ENCODE measurements around the gene DCXR. TPM values are rescaled to one million over a fixed set of nuclear protein-coding genes. Genes with fewer than 3 reads are reported as not detected.
A peak's percentile ranks its signal among the peaks of the same experiment; 100 is the strongest.

DCXR gene
- total RNA-seq, 1 donor from 2014 or later, result 19.4 TPM

GRCh38 chr17:82022981-82023446 is 14.5 kb downstream of the DCXR start, which contains the start of gene LRRC45:
Gene LRRC45, plus strand, starts transcription at chr17:82023305. Its CDS starts 339 bp downstream, at chr17:82023644.
- peak; percentile 95 for DNase-seq (ENCODE audit: low read depth)

GRCh38 chr17:82022310-82022980 is 15.1 kb downstream of the DCXR start, which contains the start of gene CENPX:
Gene CENPX, minus strand, starts transcription at chr17:82022878. Its CDS starts 17 bp downstream, at chr17:82022861.
- DNase-seq (ENCODE audit: low read depth), result no peak

GRCh38 chr17:82021900-82022309 is 15.6 kb downstream of the DCXR start:
- no peak for DNase-seq (ENCODE audit: low read depth)

GRCh38 chr17:82021107-82021899 is 16.2 kb downstream of the DCXR start:
- DNase-seq (ENCODE audit: low read depth), result peak; percentile 66

GRCh38 chr17:82020572-82021106 is 16.9 kb downstream of the DCXR start:
- DNase-seq (ENCODE audit: low read depth), result no peak

GRCh38 chr17:82019690-82020571 is 17.6 kb downstream of the DCXR start:
- no peak for DNase-seq (ENCODE audit: low read depth)

GRCh38 chr17:82018989-82019689 is 18.4 kb downstream of the DCXR start:
- no peak for DNase-seq (ENCODE audit: low read depth)

- DNase-seq (ENCODE audit: low read depth), result no peak
Observed at GRCh38 chr17:82018152-82018988, 19.1 kb downstream of the DCXR start.

GRCh38 chr17:82017612-82018151 is 19.8 kb downstream of the DCXR start:
- no peak for DNase-seq (ENCODE audit: low read depth)

- DNase-seq (ENCODE audit: low read depth), result no peak
Observed at GRCh38 chr17:82016875-82017459, 20.5 kb downstream of the DCXR start.

- no peak for DNase-seq (ENCODE audit: low read depth)
Observed at GRCh38 chr17:82016061-82016874, 21.2 kb downstream of the DCXR start.

- no peak for DNase-seq (ENCODE audit: low read depth)
Observed at GRCh38 chr17:82015311-82015971, 22.1 kb downstream of the DCXR start.

- DNase-seq (ENCODE audit: low read depth), result no peak
Observed at GRCh38 chr17:82014971-82015310, 22.6 kb downstream of the DCXR start.

GRCh38 chr17:82014432-82014831 is 23.1 kb downstream of the DCXR start:
- DNase-seq (ENCODE audit: low read depth), result no peak

- no peak for DNase-seq (ENCODE audit: low read depth)
Observed at GRCh38 chr17:82013772-82014321, 23.6 kb downstream of the DCXR start.

- no peak for DNase-seq (ENCODE audit: low read depth)
Observed at GRCh38 chr17:82013341-82013740, 24.2 kb downstream of the DCXR start.

- no peak for DNase-seq (ENCODE audit: low read depth)
Observed at GRCh38 chr17:82012640-82013295, 24.7 kb downstream of the DCXR start.

Measured in renal cortical epithelial cell (primary cell).